OCI-LY3 (cell line): ENCODE data around the gene TIPIN.

ENCODE experiments used
- CTCF ChIP-seq: fragments of 200-600, 300-600 bp; sonication (generic); IDR thresholded peaks from 2 replicates; pipeline ENCODE4 v1.5.1; 2014; ENCODE audit warnings: antibody characterized with exemption, low read length, low read depth
- EZH2phosphoT487 ChIP-seq: fragments of 200-600 bp; shearing (Covaris generic); IDR thresholded peaks from 2 replicates; pipeline ENCODE4 v1.6.1; 2018; ENCODE audit warnings: antibody characterized with exemption, mixed run types, low read depth

- TF ChIP-seq CTCF (no peak), EZH2phosphoT487 (no peak)
Measured at GRCh38 chr15:66378814-66379430, 22.4 kb upstream of the TIPIN start.
